LHCN-M2 (cell line): Measurements from ENCODE around the gene COX8C. TPM values are rescaled to one million over a fixed set of nuclear protein-coding genes. Genes with fewer than 3 reads are reported as not detected.
"Not testable (repeated sequence)": the region's sequence is repeated elsewhere in the genome, so short reads cannot be mapped to it uniquely, and the experiment has no call there.

Experiments used
- DNase-seq: peaks from one replicate; pipeline ENCODE4 v3.0.0-alpha.2; 2012; ENCODE audit warnings: low read depth
- total RNA-seq: library from RNA; depleted of rRNA; stranded (reverse); fragments of >200 nt; gene quantifications from 2 replicates; pipeline ENCODE4 v1.2.3, GENCODE V29; 2014

The COX8C gene
- total RNA-seq, 1 experiment from 2014 or later, result not detected

DNA sequence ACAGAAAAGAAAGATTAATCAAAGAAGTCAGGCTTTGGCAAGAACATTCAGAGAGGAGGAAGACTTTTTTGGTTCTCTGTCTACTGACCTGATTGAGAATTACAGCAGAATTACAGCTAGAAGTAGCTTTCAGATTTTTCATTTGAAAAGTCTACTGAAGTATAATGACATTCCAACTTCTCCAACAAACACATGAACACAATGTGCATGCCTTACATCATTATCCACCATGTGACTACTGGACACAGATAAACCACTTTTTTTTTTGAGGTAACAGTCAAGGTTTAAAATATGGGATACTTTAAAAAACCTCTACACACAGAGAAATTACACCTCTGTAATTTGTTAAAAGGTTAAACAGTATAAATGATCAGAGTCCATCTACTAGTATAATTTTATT lies 26.5 kb upstream of the COX8C start:
- DNase-seq, result no peak

DNA sequence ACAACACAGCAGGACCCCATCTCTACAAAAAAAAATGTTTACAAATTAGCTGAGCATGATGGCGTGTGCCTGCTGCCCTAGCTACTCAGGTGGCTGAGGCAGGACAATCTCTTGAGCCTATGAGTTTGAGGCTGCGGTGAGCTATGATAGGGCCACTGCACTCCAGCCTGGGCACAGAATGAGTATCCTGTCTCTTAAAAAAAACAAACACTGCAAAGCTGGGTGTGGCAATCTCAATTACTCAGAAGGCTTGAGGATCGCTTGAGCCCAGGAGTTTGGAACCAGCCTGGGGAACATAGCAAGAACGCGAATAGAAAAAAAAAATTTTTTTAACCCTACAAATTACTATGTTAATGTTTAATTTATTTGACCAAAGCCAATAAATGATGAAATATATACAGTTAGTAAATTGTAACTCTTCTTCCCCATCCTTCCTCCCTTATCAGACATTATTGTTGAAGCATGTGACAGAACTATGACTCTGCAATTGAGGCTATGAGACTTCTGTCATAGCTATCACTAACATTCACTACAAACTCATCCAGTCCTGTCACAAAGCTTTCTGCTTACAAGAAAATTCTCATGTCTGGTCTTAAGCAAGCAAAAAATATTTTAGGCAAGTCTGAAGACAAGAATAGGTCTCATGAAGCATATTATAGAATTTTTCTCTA lies 23.9 kb upstream of the COX8C start:
- DNase-seq, result no peak

DNA sequence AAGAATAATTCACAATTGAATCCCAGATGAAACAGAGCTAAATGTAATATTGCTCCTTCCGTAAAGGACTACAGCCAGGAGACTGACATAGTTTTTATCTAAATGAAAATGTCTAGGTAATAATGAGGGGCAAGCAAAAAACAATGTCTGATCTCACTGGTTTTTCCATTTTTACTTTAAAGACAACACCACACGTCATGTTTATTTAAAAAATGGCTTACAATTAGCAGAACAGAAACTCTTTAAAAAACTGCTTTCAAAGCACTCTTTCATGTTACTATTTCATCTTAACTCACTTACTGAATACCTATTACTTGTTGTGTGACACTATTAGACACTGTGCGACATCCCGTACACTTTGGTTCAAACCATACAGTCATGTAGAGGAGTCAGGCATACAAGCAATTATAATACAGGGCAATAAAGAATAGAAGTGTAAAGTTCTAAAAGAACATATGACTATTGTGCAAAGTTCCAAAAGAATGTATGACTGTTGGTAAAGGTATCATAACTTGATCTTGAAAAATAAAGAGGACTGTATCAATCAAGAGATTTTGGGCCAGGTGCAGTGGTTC lies 23.3 kb upstream of the COX8C start:
- no peak for DNase-seq

DNA sequence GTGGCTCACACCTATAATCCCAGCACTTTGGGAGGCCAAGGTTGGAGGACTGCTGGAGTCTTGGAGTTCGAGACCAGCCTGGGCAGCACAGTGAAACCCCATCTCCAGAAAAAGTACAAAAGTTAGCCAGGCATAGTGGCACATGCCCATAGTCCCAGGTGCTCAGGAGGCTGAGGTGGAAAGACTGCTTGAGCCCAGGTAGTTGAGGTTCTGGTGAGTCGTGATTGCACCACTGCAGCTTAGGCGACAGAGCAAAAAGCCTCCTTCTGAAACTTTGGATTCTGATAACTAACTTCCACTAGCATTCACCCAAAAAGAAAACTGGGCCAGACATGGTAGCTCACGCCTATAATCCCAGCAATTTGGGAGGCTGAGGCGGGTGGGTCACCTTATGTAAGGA lies 20.8 kb upstream of the COX8C start:
- DNase-seq, result no peak

DNA sequence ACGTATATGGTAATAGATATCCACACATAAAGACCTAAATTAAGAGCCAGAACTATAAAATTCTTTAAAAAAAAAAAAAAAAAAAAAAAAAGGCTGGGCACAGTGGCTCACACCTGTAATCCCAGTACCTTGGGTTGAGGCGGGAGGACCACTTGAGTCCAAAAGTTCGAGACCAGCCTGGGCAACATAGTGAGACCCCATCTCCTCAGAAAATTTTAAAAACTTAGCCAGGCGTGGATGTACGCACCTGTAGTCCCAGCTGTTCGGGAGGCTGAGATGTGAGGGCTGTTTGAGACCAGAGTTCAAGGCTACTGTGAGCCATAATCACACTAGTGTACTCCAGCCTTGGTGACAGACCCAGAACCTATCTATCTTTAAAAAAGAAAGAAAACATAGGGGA lies 18.4 kb upstream of the COX8C start:
- DNase-seq, result no peak

DNA sequence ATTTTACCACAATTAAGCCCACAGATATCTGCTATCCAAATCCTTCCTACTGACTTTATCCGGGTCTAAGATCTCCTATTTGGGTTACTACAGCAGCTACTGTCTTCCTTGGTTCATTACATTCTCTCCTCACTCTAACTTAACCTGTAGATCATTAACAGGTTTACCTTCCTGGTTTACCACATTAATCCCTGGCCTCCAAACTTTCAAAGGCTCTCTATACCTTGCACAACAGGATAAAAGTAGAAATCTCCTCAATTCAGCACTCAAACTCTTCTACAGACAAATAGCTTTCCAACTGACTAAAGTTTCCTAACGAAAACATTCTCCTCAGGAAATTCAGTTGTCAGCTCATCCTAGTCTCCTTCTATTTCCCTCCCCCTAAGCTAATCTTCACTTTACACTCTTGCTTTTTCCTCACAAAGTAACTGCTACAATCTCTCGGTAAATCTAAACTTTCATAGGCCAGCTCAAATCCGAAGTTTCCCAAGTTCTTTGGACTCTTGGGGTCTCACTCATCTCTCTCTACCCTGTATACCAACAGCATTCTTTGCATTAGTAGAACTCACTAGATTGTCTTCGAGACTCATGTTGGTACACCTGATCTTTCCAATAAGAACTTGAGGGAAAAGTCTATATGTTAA lies 16.9 kb upstream of the COX8C start:
- no peak for DNase-seq

DNA sequence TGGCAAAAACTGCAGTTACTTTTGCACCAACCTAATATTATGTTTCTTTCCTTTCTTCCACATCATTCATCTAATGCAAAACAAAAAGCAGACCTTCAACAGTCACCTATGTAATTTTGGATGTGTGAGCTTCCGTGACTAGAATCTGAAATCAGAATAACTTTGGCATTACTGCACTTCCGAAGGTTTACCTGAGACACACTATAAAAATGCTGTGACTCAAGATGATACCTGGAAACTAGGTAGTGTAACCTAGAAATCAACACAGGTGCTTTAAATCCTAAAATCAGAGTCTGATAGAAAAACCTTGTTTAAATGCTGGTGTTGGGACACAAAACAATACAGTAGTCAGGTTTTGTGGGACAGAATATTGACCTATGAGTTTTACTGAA lies 16.4 kb upstream of the COX8C start:
- DNase-seq, result no peak

DNA sequence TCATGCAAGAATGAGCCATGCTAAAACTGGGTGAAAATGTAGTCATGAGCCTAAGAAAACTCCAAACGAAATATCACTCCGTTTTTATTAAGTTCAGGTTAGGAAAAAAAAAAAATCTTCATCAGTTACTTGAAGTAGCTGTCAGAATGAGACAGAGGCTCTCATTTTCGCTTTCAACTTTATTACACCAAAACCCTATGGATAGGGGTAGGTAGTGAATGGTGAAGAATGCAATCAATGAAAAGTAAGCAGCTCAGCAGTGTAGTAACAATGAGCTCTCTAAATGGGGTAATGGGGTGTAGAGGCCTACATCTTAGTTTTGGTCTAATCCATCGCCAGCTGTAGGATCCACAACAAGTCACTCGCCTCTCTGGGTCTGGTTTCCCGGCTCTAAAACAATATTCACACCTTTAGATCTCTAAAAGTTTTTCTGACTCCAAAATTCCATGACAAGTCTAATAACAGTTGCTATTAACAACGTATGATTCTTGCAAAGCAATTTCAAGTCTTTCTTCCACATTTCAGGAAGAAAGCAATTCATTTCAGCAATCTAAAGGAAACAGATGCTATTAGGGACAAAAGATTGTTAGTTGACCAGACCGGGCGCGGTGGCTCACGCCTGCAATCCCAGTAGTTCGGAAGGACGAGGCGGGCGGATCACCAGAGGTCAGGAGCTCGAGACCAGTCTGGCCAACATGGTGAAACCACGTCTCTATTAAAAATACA lies 15.8 kb upstream of the COX8C start:
- DNase-seq, result no peak

DNA sequence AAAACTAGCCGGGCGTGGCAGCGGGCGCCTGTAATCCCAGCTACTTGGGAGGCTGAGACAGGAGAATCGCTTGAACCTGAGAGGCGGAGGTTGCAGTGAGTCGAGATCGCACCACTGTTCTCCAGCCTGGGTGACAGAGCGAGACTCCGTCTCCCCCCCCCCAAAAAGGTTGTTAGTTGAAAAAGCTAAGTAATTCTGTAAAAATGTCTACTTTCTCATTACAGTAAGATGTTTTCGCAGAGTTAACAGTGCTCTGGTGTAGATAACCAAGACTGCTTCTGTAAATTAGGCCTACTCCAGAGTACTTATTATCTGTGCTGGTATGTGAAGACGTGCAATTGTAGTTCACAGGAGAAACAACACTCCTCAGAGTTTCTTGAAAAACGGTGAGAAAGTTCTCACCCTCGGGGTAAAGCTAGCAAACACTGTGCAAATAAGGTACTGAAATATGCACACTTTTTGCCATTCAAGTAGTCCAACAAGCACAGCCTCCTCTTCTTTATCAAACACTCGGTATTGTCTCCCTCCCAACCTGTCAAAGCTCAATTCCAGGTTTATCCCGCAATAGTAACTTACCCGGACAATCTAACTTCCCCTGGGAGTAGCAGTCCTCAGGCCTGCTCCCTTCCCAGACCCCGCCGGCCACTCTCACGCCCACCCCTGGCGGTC lies 15.1 kb upstream of the COX8C start:
- DNase-seq, result no peak

DNA sequence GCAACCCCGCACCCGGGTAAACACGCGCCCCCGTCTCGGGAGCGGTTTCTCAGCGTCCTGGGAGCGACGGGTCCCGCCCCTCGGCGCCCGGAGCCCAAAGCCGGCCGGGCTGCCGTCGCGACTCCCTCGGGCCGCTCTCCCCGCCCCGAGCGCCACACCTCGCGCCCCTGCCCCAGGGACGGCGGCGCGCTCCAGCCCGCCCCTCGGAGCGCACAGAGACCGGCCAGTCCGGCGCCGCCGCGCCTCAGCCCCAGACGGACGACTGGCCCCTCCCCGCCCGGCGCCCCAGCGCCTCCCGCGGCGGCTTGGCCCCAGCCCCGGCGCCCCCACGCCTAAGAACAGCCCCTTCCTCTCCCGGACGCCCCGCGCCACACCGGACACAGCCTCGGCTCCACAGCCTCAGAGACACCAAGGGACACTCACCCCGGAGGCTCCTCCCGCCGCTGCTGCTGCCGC lies 14.6 kb upstream of the COX8C start:
- DNase-seq, result peak; percentile 27

DNA sequence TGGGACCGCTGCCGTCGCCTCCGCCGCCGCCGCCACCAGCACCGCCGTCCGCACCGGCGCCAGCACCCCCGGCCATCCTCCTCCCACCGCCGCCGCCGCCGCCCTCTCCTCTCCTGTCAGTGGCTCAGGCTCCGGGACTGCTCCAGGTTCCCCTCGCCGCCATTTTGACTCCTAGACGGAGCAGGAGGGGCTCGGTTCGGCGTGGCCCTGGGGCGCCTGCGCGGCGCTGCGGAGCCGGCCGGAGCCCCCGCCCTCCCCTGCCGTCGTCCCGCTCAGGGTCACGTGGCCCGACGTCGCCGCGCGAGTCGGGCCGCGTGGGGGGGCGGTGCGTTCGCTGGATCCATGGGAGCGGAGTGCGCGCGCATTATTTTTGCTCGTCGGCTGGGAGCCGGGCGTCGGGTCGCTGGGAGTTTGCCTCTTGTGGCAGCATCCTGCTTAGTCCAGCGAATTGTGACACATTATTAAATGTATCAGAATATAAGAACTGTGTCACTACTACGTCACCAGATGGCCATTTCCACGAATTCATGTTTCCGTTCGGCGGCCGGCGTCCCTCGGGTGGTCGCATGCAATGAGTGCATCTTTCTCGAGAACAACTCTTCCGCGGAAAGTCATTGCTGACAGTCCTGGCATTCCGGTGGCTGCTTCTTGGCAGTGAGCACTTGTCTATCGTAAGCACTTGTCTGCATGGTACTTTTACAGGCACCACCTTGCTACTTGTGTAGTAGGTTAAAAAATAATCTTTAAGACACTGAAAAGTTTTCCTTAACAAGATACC lies 13.9 kb upstream of the COX8C start, which contains the start of gene BTBD7:
TSS of gene BTBD7 (minus strand) at position 184 of the 778 bp plus-strand sequence. CDS start 36,985 bp downstream, outside the sequence.
- peak; percentile 96 for DNase-seq

DNA sequence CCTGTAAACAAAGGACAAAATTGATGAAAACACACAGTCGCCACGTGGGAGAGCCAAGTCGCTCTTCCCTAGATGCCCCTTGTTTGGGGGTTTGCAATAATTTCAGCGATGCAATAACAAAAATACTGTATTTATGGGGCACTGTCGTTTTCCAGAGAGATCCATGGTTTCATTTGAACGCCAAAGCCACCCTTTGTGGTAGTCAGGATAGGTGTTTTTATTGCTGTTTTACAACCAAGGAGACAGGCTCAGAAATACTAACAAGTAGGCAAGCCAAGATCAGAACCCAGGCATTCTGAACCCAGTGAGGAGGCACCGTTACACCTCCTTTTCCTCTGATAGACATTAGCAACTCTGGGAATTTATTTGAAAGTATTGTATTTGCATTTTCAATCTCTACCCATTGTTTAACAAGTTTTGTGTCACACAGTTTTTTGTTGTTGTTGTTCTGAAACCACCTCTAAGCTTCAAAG lies 13.3 kb upstream of the COX8C start:
- no peak for DNase-seq

DNA sequence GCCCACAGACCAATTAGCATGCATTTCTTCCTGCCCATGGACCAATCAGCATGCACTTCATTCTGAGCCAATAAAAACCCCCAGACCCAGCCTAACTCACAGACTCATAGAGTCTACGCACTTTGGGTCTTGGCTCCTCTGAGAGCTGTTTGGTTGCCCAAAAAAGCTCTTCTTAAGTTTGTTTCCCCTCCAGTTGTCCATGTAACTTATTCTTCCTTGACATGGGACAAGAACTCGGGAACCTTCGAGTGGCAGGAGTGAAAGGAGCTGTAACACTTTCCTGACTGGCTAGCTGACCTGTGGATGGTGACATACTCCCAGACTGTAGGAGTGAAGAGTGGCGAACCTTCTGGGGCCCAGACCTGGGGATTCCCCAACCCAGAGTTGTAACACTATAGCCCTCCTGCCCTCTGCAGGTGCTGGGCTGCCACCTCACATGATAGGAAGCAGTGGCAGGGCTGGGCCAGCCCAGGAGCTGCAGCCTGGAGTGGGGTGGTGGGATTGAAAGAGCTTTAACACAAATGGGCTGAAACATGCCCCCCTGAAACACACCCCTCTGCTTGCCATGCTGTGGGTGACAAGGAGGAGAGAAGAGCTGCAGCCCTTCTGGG lies 9.7 kb upstream of the COX8C start:
- DNase-seq, result no peak

DNA sequence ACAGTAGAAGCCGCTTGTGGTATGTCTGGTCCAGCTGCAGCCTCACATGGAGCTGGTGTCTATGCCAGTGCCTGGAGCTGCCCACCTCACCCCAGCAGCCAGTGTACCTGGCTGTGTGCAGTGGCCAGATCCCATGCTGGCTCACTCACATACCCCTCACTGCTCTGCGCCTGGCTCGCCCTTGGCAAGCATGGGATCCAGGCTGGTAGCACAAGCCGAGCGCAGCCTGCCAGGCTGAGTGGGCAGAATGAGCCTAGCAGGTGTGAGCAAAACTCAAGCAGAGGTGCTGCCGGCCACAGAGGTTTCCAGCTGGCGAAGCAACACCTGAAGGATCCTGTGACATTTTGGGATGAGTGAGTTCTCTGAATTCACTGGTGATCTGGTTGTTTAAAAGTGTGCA lies 9.1 kb upstream of the COX8C start:
- no peak for DNase-seq

DNA sequence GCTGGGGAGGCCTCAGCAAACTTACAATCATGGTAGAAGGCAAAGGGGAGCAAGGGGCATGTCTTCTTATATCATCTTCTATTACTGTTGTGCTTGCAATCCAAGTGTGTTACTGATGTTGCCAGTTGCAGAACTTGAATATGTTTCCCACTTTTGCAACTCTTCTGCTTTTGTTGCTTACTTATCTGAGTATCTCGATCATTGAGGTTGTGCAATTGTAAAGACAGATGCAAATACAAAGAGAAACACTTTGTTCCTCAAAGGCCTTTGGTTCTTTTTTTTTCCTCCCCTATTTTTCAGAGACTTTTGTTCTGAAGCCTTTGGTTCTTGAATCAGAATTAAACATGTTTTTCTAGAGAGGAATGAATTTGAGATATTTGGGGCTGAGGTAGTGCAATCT lies 3.7 kb upstream of the COX8C start:
- DNase-seq, result no peak

DNA sequence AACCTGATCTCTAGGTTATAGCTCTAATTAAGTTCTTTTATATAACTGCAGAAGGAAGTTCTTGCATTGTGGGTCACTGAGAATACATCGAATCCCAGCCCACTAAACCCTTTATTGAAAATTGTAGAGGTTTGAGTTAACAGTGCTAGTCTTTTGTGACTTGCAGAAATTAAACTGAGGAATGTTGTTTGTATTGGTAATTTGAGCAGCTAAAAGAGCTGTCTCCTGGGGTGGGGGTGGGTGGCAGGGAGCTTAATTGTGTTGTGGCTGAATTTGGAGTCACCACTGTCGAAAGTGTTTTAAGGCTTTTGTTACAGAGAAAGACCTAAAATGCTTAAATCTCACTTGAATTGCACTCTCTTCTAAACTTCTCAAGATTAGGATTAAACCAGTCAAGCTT lies 3.2 kb upstream of the COX8C start:
- no peak for DNase-seq

DNA sequence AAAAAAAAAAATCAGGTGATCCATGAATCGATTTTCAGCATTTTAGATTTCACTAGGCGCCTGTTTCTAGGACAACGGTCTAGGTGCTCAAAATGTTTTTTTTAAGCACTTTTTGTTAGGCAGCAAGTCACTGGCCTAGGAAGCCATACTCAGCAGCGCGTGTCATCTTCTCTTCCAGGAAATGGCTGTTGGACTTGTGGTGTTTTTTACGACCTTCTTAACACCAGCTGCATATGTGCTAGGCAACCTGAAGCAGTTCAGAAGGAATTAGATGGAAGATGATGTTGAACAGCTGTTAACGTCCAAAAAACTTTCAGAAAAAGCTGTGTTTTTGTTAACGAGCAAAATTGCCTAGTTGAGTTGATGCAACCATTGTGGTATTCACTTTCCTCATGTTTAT lies 868 bp downstream of the COX8C start:
- DNase-seq, result no peak

DNA sequence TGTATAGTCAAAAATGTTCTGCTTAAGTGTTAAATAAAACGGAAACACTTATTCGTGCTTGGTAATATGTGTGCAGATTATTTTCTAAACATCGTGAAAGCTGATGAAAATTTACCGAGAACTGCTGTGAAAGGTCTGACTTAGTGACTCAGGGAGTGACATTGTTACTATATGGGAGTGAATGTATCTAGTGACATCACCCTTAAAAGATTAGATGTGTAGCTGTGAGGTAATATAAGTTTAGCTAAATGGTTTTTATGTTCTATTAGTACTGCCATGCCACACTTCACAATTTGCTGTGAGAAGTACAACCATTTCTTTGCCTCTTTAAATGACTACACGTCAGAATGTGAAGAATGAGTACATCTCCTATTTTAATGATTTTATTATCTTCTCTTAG lies 1.3 kb downstream of the COX8C start:
- no peak for DNase-seq

DNA sequence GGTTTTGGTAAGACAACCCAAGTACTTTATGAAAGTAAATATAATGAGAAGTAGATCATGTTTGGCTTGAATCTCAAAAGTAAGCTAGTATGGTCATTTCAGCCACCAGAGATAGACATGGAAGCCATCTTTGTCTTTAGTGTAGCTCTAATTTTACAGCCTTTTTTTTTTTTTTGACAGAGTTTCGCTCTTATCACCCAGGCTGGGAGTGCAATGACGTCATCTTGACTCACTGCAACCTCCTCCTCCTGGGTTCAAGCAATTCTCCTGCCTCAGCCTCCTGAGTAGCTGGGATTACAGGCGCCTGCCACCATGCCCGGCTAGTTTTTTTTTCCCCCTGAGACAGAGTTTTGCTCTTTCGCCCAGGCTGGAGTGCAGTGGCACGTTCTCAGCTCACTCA lies 7.9 kb downstream of the COX8C start:
- not testable (repeated sequence) for DNase-seq

DNA sequence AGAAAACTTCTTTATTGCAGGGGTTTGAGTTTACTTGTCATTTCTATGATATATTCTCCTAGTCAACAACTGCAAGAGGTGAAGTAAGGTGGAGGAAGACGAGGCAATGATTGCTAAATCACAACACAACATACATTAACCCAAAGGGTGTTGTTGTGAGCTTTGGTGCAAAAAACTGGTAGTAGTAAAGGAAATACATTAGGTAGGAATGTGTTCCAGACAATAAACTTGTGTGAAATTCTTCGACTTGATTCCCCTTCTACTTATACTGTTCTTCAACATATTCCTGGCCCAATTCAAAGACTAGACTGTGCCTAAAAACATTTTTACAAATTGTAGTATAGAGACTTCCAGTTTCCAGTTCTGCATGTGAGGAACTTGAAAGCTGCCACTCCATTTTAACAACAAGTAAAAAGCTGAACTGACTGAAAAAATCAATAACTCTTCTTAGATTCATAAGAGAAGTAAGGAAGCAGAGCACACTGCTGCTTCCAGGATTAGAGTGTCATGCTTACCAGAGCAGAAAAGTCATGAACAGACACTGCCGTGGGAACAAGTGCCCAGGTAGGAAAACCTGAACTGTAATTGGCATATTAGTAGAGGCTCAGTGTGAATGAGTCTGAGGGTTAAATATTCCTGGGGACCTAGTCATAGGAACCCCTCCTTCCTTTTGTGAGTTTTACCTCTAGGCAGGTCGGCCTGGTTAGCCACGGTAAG lies 22.2 kb downstream of the COX8C start:
- no peak for DNase-seq
